GM19035 (cell line): ENCODE data around the gene PLEKHA1.

Source experiments
- ATAC-seq: cut with Tn5 transposase; IDR thresholded peaks from one replicate; pipeline ENCODE4 v1.9.1; 2021; ENCODE audit not compliant: unreplicated experiment

Gene PLEKHA1

GRCh38 chr10:122375679-122376160, 1.2 kb downstream of the PLEKHA1 start:
- no peak for ATAC-seq

GRCh38 chr10:122376364-122376961, 2.0 kb downstream of the PLEKHA1 start:
- ATAC-seq = no peak

- ATAC-seq = no peak
These were observed 4.5 kb downstream of the PLEKHA1 start for GRCh38 chr10:122379041-122379440.

GRCh38 chr10:122379537-122379936, 5.0 kb downstream of the PLEKHA1 start:
- ATAC-seq = no peak

GRCh38 chr10:122380703-122381102, 6.2 kb downstream of the PLEKHA1 start:
- ATAC-seq = no peak

- ATAC-seq = no peak
These were observed 7.2 kb downstream of the PLEKHA1 start for GRCh38 chr10:122381680-122382079.

- no peak for ATAC-seq
These were observed 12.0 kb downstream of the PLEKHA1 start for GRCh38 chr10:122386514-122386913.

- no peak for ATAC-seq
These were observed 13.1 kb downstream of the PLEKHA1 start for GRCh38 chr10:122387572-122387971.

- no peak for ATAC-seq
These were observed 13.9 kb downstream of the PLEKHA1 start for GRCh38 chr10:122388287-122388997.

GRCh38 chr10:122390271-122390670, 15.8 kb downstream of the PLEKHA1 start:
- no peak for ATAC-seq

- no peak for ATAC-seq
These were observed 16.2 kb downstream of the PLEKHA1 start for GRCh38 chr10:122390679-122391078.

GRCh38 chr10:122391875-122392274, 17.4 kb downstream of the PLEKHA1 start:
- ATAC-seq = no peak

GRCh38 chr10:122392835-122393234, 18.3 kb downstream of the PLEKHA1 start:
- ATAC-seq = no peak

GRCh38 chr10:122393288-122393687, 18.8 kb downstream of the PLEKHA1 start:
- no peak for ATAC-seq

GRCh38 chr10:122402548-122403131, 28.1 kb downstream of the PLEKHA1 start:
- ATAC-seq = no peak

GRCh38 chr10:122404576-122404975, 30.1 kb downstream of the PLEKHA1 start:
- ATAC-seq = no peak

GRCh38 chr10:122407375-122408125, 33.0 kb downstream of the PLEKHA1 start:
- ATAC-seq = no peak

GRCh38 chr10:122413327-122413726, 38.8 kb downstream of the PLEKHA1 start:
- ATAC-seq = no peak

- ATAC-seq = no peak
These were observed 43.2 kb downstream of the PLEKHA1 start for GRCh38 chr10:122417667-122418066.

- ATAC-seq = no peak
These were observed 44.5 kb downstream of the PLEKHA1 start for GRCh38 chr10:122419016-122419415.

- ATAC-seq = no peak
These were observed 45.5 kb downstream of the PLEKHA1 start for GRCh38 chr10:122419876-122420623.
